ENCODE results near the gene THY1.
"Not testable (repeated sequence)": the region's sequence is repeated elsewhere in the genome, so short reads cannot be mapped to it uniquely, and the experiment has no call there.

The THY1 gene

GRCh38 chr11:119441898-119442243 lies 18.9 kb upstream of the THY1 start:
- TF ChIP-seq CTCF (IDR thresholded peaks at IDR 0.05; ENCODE audit: extremely low read depth, missing control alignments): no peak
- no peak for DNase-seq (ENCODE audit: low spot score)

GRCh38 chr11:119438599-119438998 lies 15.6 kb upstream of the THY1 start:
- DNase-seq (ENCODE audit: low spot score): no peak
- TF ChIP-seq CTCF (IDR thresholded peaks at IDR 0.05; ENCODE audit: extremely low read depth, missing control alignments): no peak

- DNase-seq (ENCODE audit: low spot score): not testable (repeated sequence)
Measured at GRCh38 chr11:119437521-119437920, 14.5 kb upstream of the THY1 start.

GRCh38 chr11:119436711-119437110 lies 13.7 kb upstream of the THY1 start:
- no peak for DNase-seq (ENCODE audit: low spot score)
- no peak for TF ChIP-seq CTCF (IDR thresholded peaks at IDR 0.05; ENCODE audit: extremely low read depth, missing control alignments)

GRCh38 chr11:119436093-119436492 lies 13.1 kb upstream of the THY1 start:
- no peak for TF ChIP-seq CTCF (IDR thresholded peaks at IDR 0.05; ENCODE audit: extremely low read depth, missing control alignments)
- DNase-seq (ENCODE audit: low spot score): no peak

- no peak for TF ChIP-seq CTCF (IDR thresholded peaks at IDR 0.05; ENCODE audit: extremely low read depth, missing control alignments)
- no peak for DNase-seq (ENCODE audit: low spot score)
Measured at GRCh38 chr11:119434591-119435330, 11.8 kb upstream of the THY1 start.

- TF ChIP-seq CTCF (IDR thresholded peaks at IDR 0.05; ENCODE audit: extremely low read depth, missing control alignments): no peak
- no peak for DNase-seq (ENCODE audit: low spot score)
Measured at GRCh38 chr11:119433358-119433725, 10.4 kb upstream of the THY1 start.
